Measurements from ENCODE around the gene CAMKV. TPM values are rescaled to one million over a fixed set of nuclear protein-coding genes. Genes with fewer than 3 reads are reported as not detected.

The CAMKV gene
- total RNA-seq, 4 donors from 2014 or later = 0.19 TPM; not detected in 3

DNA sequence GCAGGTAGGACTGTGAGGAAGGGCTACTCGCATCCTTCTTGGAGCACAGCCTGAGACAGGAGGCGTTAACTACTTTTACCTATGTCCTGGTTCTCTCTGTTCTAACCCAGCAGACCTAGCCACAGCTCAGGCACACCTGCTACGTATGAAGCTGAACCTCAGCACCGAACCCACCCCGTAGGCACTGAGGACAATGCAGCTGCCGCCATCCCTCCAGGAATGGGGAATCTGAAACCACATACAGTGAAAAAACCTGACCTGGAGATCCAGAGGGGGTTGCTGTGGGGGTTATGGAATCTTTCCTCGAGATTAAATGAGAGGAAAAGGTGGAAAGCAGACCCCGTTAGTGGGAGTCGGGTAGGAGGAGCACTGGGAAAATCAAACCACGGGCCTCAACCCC lies 19.6 kb upstream of the CAMKV start:
- Histone ChIP-seq H3K4me1 (no peaks in the 10 kb centered on the region), H3K27me3 (no peaks in the 10 kb centered on the region), H3K9me3 (no peaks in the 10 kb centered on the region), H3K36me3 (peaks cover 0 to 52% (median 0%) of the 10 kb centered on the region in 3 donors), H3K4me3 (no peak overlapping the region), H3K27ac (no peak overlapping the region)
- intact Hi-C loops (cut with DNase I) = no loop called here
- DNase-seq = no peak
- TF ChIP-seq CTCF (IDR thresholded peaks at IDR 0.05) (no peak), POLR2A (IDR thresholded peaks at IDR 0.05) (no peak)
- 81 to 84% methylated on average over 6 to 10 of the region's 10 CpGs for WGBS, 2 donors

- TF ChIP-seq CTCF (IDR thresholded peaks at IDR 0.05) = no peak
- TF ChIP-seq POLR2A (IDR thresholded peaks at IDR 0.05) = no peak
- DNase-seq = no peak
- intact Hi-C loops (cut with DNase I) = no loop called here
- Histone ChIP-seq H3K36me3 (peaks cover 0 to 28% (median 0%) of the 10 kb centered on the region in 3 donors), H3K9me3 (no peaks in the 10 kb centered on the region), H3K4me1 (peaks cover 0 to 7% (median 0%) of the 10 kb centered on the region in 3 donors), H3K4me3 (no peak overlapping the region), H3K27ac (no peak overlapping the region), H3K27me3 (no peaks in the 10 kb centered on the region)
Observed at GRCh38 chr3:49886922-49887265, 17.2 kb upstream of the CAMKV start.

GRCh38 chr3:49883998-49884397 lies 14.3 kb upstream of the CAMKV start:
- no peak for TF ChIP-seq CTCF (IDR thresholded peaks at IDR 0.05)
- no peak for TF ChIP-seq POLR2A (IDR thresholded peaks at IDR 0.05)
- Histone ChIP-seq H3K27ac (no peak overlapping the region), H3K27me3 (peaks cover 0 to 8% (median 0%) of the 10 kb centered on the region in 4 donors), H3K9me3 (no peaks in the 10 kb centered on the region), H3K4me3 (no peak overlapping the region), H3K4me1 (peaks cover 0 to 18% (median 0%) of the 10 kb centered on the region in 3 donors), H3K36me3 (no peaks in the 10 kb centered on the region)
- no peak for DNase-seq
- intact Hi-C loops (cut with DNase I) = no loop called here
- 95% methylated on average over 4 of the region's 4 CpGs; no CpG with 5 or more reads in 1 of the 2 donors for WGBS, 2 donors

DNA sequence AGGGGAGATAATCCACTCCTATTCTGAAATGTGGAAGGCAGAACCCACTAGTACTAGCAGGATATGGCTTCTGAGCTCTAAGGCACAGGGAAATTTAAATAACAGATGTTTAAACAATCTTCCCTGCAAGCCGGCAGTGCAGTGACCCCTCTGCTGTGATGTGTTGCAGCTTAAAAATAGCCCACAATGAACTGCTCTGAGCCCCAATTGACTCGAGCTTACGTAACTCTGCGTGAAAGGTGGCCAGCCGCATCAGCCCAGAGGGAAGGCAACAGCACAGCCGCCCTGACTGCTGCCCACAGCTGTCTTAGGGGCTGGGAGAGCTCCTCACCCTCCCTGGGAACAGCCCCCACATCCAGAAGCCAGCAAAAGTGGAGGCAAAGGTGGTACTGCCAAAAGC lies 12.5 kb upstream of the CAMKV start:
- no peaks in the 10 kb centered on the region for H3K9me3 ChIP-seq
- H3K27me3 ChIP-seq = peaks cover 0 to 8% (median 0%) of the 10 kb centered on the region in 4 donors
- TF ChIP-seq CTCF (IDR thresholded peaks at IDR 0.05) (no peak), POLR2A (IDR thresholded peaks at IDR 0.05) (no peak)
- H3K4me1 ChIP-seq = peaks cover 0 to 18% (median 0%) of the 10 kb centered on the region in 3 donors
- H3K36me3 ChIP-seq = no peaks in the 10 kb centered on the region
- no peak for DNase-seq
- no peak overlapping the region for H3K4me3 ChIP-seq
- H3K27ac ChIP-seq = no peak overlapping the region
- 17 to 30% methylated on average over 1 to 6 of the region's 6 CpGs for WGBS, 2 donors
- intact Hi-C loops (cut with DNase I) = no loop called here

- Histone ChIP-seq H3K36me3 (no peaks in the 10 kb centered on the region), H3K4me1 (peaks cover 0 to 18% (median 0%) of the 10 kb centered on the region in 3 donors), H3K4me3 (no peak overlapping the region), H3K9me3 (no peaks in the 10 kb centered on the region), H3K27me3 (peaks cover 0 to 8% (median 0%) of the 10 kb centered on the region in 4 donors), H3K27ac (no peak overlapping the region)
- 38% methylated on average over 3 of the region's 6 CpGs; no CpG with 5 or more reads in 1 of the 2 donors for WGBS, 2 donors
- TF ChIP-seq POLR2A (IDR thresholded peaks at IDR 0.05) (no peak), CTCF (IDR thresholded peaks at IDR 0.05) (no peak)
- DNase-seq = no peak
- intact Hi-C loops (cut with DNase I) = no loop called here
Observed at GRCh38 chr3:49880581-49881315, 11.0 kb upstream of the CAMKV start.
